Stomach (tissue), 9 donors: ENCODE data around the gene PRSS21. TPM values are rescaled to one million over a fixed set of nuclear protein-coding genes. Genes with fewer than 3 reads are reported as not detected.
A peak's percentile ranks its signal among the peaks of the same experiment; 100 is the strongest.

Experiments used
- DNase-seq, 2 donors: peaks; one replicate each; pipeline versions ENCODE4 v3.0.0 to v3.0.0-alpha.2; 2013 to 2019
- H3K27ac ChIP-seq, 5 donors: fragments of 200-600 bp in 4 of 5; sonication (generic) in 4 of 5; one replicate each; pipeline ENCODE4 v1.5.1; 2013 to 2019; ENCODE audit warnings: mild to moderate bottlenecking in 1 of 5, moderate library complexity in 1 of 5
- H3K27me3 ChIP-seq, 3 donors: fragments of 200-600 bp; sonication (generic); one replicate each; pipeline ENCODE4 v1.5.1; 2017 to 2019; ENCODE audit warnings: mixed run types in 1 of 3
- H3K36me3 ChIP-seq, 4 donors: fragments of 200-600 bp; sonication (generic); 1 replicate in 3 of 4; 2 replicates in 1 of 4; pipeline ENCODE4 v1.5.1; 2016 to 2019
- H3K4me1 ChIP-seq, 4 donors: fragments of 200-600 bp; sonication (generic); one replicate each; pipeline ENCODE4 v1.5.1; 2016 to 2019
- H3K4me3 ChIP-seq, 4 donors: fragments of 200-600 bp; sonication (generic) in 3 of 4; one replicate each; pipeline ENCODE4 v1.5.1; 2016 to 2019; ENCODE audit warnings: mild to moderate bottlenecking in 1 of 4
- H3K9me3 ChIP-seq, 4 donors: fragments of 200-600 bp; sonication (generic); one replicate each; pipeline ENCODE4 v1.5.1; 2016 to 2019
- CTCF ChIP-seq, 7 experiments: fragments of 450-650 bp in 4 of 7; fragments of 200-600 bp in 3 of 7; sonication (generic) in 3 of 7; IDR thresholded peaks; one replicate each; pipeline ENCODE4 v1.5.1; 2016 to 2019; ENCODE audit warnings: antibody characterized with exemption in 7 of 7, control low read depth in 2 of 7, mild to moderate bottlenecking in 1 of 7
- EP300 ChIP-seq: sonication (generic); formaldehyde crosslinking; IDR thresholded peaks from one replicate; pipeline ENCODE4 v1.6.1; 2017; ENCODE audit warnings: antibody characterized with exemption
- POLR2A ChIP-seq, 4 donors: fragments of 450-650 bp; IDR thresholded peaks; one replicate each; pipeline ENCODE4 v1.6.1; 2016; ENCODE audit warnings: antibody characterized with exemption in 4 of 4, control low read depth in 2 of 4, mild to moderate bottlenecking in 1 of 4, moderate library complexity in 1 of 4
- POLR2AphosphoS5 ChIP-seq, 3 donors: sonication (generic); formaldehyde crosslinking; IDR thresholded peaks; one replicate each; pipeline ENCODE4 v1.6.1; 2016; ENCODE audit warnings: antibody characterized with exemption in 3 of 3
- WGBS, 5 donors: extraction: QIAGEN DNeasy Blood & Tissue Kit in 3 of 5; methylation state at CpG; one replicate each; pipeline versions ENCODE4 v1.1.5 to v1.1.7; 2013 to 2018; 5-methylcytosine and 5-hydroxymethylcytosine counted together
- intact Hi-C: fragments of 100-400 bp; cut with DNase I; formaldehyde crosslinking; loops from one replicate; pipeline ENCODE4 v1.15.1; 2023; ENCODE audit warnings: low total_unique reads
- polyA plus RNA-seq, 3 donors: library from polyadenylated mRNA; stranded (reverse); fragments of 200-250 nt; gene quantifications; one replicate each; pipeline ENCODE4 v1.2.3, GENCODE V29; 2013
- total RNA-seq, 5 donors: library from RNA; depleted of rRNA; stranded (reverse); fragments of >200 nt; gene quantifications; one replicate each; pipeline versions ENCODE4 v1.1.0 to v1.2.3, GENCODE V29; 2014 to 2016
- donor health status: healthy with polysubstance abuse.
- donor health status: Bipolar disorder and iron deficiency.
- donor health status: healthy.

Gene PRSS21
- total and polyA plus RNA-seq, 8 donors: 0.50 to 2.9 (median 0.88) TPM; not detected in 4

GRCh38 chr16:2777231-2777902, 39.7 kb upstream of the PRSS21 start, which contains the start of gene ELOB:
TSS of gene ELOB (minus strand) at chr16:2777280. CDS start at chr16:2777239, 41 bp downstream.
- Histone ChIP-seq H3K27ac (peak within 1 kb of the TSS; percentile 98 to 100 (median 100)), H3K27me3 (no peaks in the 10 kb centered on the region), H3K9me3 (no peaks in the 10 kb centered on the region), H3K4me3 (peak within 1 kb of the TSS; percentile 77 to 91 (median 83)), H3K36me3 (peaks cover 18 to 31% (median 30%) of the 10 kb centered on the region in 4 donors), H3K4me1 (peaks cover 28 to 55% (median 44%) of the 10 kb centered on the region in 4 donors)
- intact Hi-C loops: no loop called here
- DNase-seq: peak; percentile 92 to 97
- 0 to 1% (median 0%) methylated on average over 27 to 70 of the region's 70 CpGs for WGBS, 5 donors
- TF ChIP-seq CTCF (IDR thresholded peaks at IDR 0.05) (peak in 1 of 7 experiments; percentile 6), POLR2A (IDR thresholded peaks at IDR 0.05) (no peak), POLR2AphosphoS5 (IDR thresholded peaks at IDR 0.05) (peak; percentile 38 to 89 (median 83)), EP300 (no peak)

GRCh38 chr16:2777903-2778629, 39.0 kb upstream of the PRSS21 start:
- TF ChIP-seq EP300 (no peak), POLR2A (IDR thresholded peaks at IDR 0.05) (no peak), POLR2AphosphoS5 (IDR thresholded peaks at IDR 0.05) (no peak), CTCF (IDR thresholded peaks at IDR 0.05) (no peak)
- Histone ChIP-seq H3K36me3 (peaks cover 13 to 24% (median 23%) of the 10 kb centered on the region in 4 donors), H3K4me1 (peaks cover 28 to 53% (median 43%) of the 10 kb centered on the region in 4 donors), H3K27ac (peak overlapping the region; percentile 98 to 100 (median 100)), H3K9me3 (no peaks in the 10 kb centered on the region), H3K4me3 (peak overlapping the region; percentile 77 to 91 (median 83)), H3K27me3 (no peaks in the 10 kb centered on the region)
- intact Hi-C loops: no loop called here
- 11 to 19% (median 12%) methylated on average over 12 to 27 of the region's 27 CpGs for WGBS, 5 donors
- peak in 1 of 2 donors; percentile 69 for DNase-seq

- H3K4me3 ChIP-seq: peak overlapping the region; percentile 77 to 91 (median 83)
- peaks cover 9 to 19% (median 18%) of the 10 kb centered on the region in 4 donors for H3K36me3 ChIP-seq
- intact Hi-C loops: no loop called here
- TF ChIP-seq EP300 (no peak), CTCF (IDR thresholded peaks at IDR 0.05) (no peak), POLR2AphosphoS5 (IDR thresholded peaks at IDR 0.05) (no peak), POLR2A (IDR thresholded peaks at IDR 0.05) (no peak)
- WGBS, 5 donors: 95 to 96% (median 96%) methylated on average over 12 of the region's 12 CpGs
- no peaks in the 10 kb centered on the region for H3K27me3 ChIP-seq
- peak overlapping the region in 4 of 5 donors; percentile 98 to 100 (median 100) for H3K27ac ChIP-seq
- DNase-seq: no peak
- peaks cover 28 to 48% (median 40%) of the 10 kb centered on the region in 4 donors for H3K4me1 ChIP-seq
- H3K9me3 ChIP-seq: no peaks in the 10 kb centered on the region
Measured at GRCh38 chr16:2778630-2778958, 38.4 kb upstream of the PRSS21 start.

GRCh38 chr16:2779151-2779920, 37.7 kb upstream of the PRSS21 start:
- no peak overlapping the region for H3K4me3 ChIP-seq
- no peak for DNase-seq
- H3K9me3 ChIP-seq: no peaks in the 10 kb centered on the region
- TF ChIP-seq POLR2A (IDR thresholded peaks at IDR 0.05): no peak
- TF ChIP-seq EP300: no peak
- TF ChIP-seq POLR2AphosphoS5 (IDR thresholded peaks at IDR 0.05): no peak
- no peak for TF ChIP-seq CTCF (IDR thresholded peaks at IDR 0.05)
- peaks cover 7 to 12% (median 11%) of the 10 kb centered on the region in 4 donors for H3K36me3 ChIP-seq
- H3K4me1 ChIP-seq: peaks cover 28 to 40% (median 37%) of the 10 kb centered on the region in 4 donors
- intact Hi-C loops: no loop called here
- no peak overlapping the region for H3K27ac ChIP-seq
- H3K27me3 ChIP-seq: peaks cover 0 to 7% (median under 1%) of the 10 kb centered on the region in 3 donors
- 88 to 94% (median 92%) methylated on average over 20 to 23 of the region's 23 CpGs for WGBS, 5 donors
